PC-3 (cell line): ENCODE measurements around the gene CILP. TPM values are rescaled to one million over a fixed set of nuclear protein-coding genes. Genes with fewer than 3 reads are reported as not detected.

Source experiments
- ATAC-seq: fragments of 200-7000 bp; cut with Tn5 transposase; 2 replicates; pipeline ENCODE4 v1.9.1; 2020; ENCODE audit warnings: mild to moderate bottlenecking, moderate library complexity
- BruUV-seq: library from RNA; stranded (reverse); fragments of 400-500 nt; replicated peaks from 2 replicates; lab custom pipeline; 2021; lab: Mats Ljungman, UMichigan
- CTCF ChIA-PET: fragments of 300-600 bp; sonication (Branson Sonifier 250); formaldehyde crosslinking; loops from one replicate; lab custom pipeline; 2022; ENCODE audit warnings: antibody characterized with exemption; lab: Charles Lee
- POLR2A ChIA-PET: fragments of 300-600 bp; sonication (Branson Sonifier 250); formaldehyde crosslinking; loops from one replicate; lab custom pipeline; 2022; ENCODE audit warnings: antibody characterized with exemption; ENCODE audit not compliant: unreplicated experiment; lab: Charles Lee
- DNase-seq: peaks from one replicate; pipeline ENCODE4 v3.0.0-alpha.2; 2015
- H2AFZ ChIP-seq: fragments of 300-600 bp; sonication (generic); 2 replicates; pipeline ENCODE4 v1.6.0; 2016; ENCODE audit warnings: antibody characterized with exemption, low read length
- H3F3A ChIP-seq: fragments of 300-600 bp; sonication (generic); one replicate; pipeline ENCODE4 v1.6.0; 2017; ENCODE audit warnings: antibody characterized with exemption, low read length, control low read depth, mild to moderate bottlenecking; ENCODE audit not compliant: unreplicated experiment
- H3K27ac ChIP-seq: fragments of 300-600 bp; sonication (generic); 2 replicates; pipeline ENCODE4 v1.5.1; 2016; ENCODE audit warnings: mild to moderate bottlenecking, low read length
- H3K27me3 ChIP-seq: fragments of 300-600 bp; sonication (generic); 2 replicates; pipeline ENCODE4 v1.6.1; 2016; ENCODE audit warnings: low read length, mixed read lengths
- H3K36me3 ChIP-seq: fragments of 300-600 bp; sonication (generic); 2 replicates; pipeline ENCODE4 v1.6.1; 2016; ENCODE audit warnings: low read depth, mixed run types, low read length, mixed read lengths
- H3K4me1 ChIP-seq: fragments of 300-600 bp; sonication (generic); 2 replicates; pipeline ENCODE4 v1.5.1; 2016; ENCODE audit warnings: low read length; ENCODE audit not compliant: insufficient read depth
- H3K4me2 ChIP-seq: fragments of 300-600 bp; sonication (generic); 2 replicates; pipeline ENCODE4 v1.6.0; 2016; ENCODE audit warnings: low read length
- H3K4me3 ChIP-seq: fragments of 300-600 bp; sonication (generic); 2 replicates; pipeline ENCODE4 v1.5.1; 2016; ENCODE audit warnings: mild to moderate bottlenecking, low read length, mixed read lengths
- H3K79me2 ChIP-seq: fragments of 300-600 bp; sonication (generic); 2 replicates; pipeline ENCODE4 v1.6.1; 2017; ENCODE audit warnings: low read length, mixed read lengths
- H3K9ac ChIP-seq: fragments of 300-600 bp; sonication (generic); 2 replicates; pipeline ENCODE4 v1.6.0; 2016; ENCODE audit warnings: mild to moderate bottlenecking, low read length
- H3K9me2 ChIP-seq: fragments of 300-600 bp; sonication (generic); replicated peaks from 2 replicates; pipeline ENCODE4 v1.6.1; 2016; ENCODE audit warnings: mixed run types, low read length, mixed read lengths
- H3K9me3 ChIP-seq: fragments of 300-600 bp; sonication (generic); 2 replicates; pipeline ENCODE4 v1.6.1; 2016; ENCODE audit warnings: low read length, mixed read lengths
- H4K20me1 ChIP-seq: fragments of 300-600 bp; sonication (generic); 2 replicates; pipeline ENCODE4 v1.6.1; 2016; ENCODE audit warnings: low read length, mixed read lengths
- CTCF ChIP-seq: fragments of 300-600 bp; sonication (generic); conservative IDR thresholded peaks from 2 replicates; pipeline ENCODE4 v1.5.1; 2017; ENCODE audit warnings: antibody characterized with exemption, low read depth, mild to moderate bottlenecking, low read length
- EZH2 ChIP-seq: fragments of 300-600 bp; sonication (generic); IDR thresholded peaks from one replicate; pipeline ENCODE4 v1.6.1; 2017; ENCODE audit warnings: antibody characterized with exemption, mild to moderate bottlenecking, low read length; ENCODE audit not compliant: unreplicated experiment
- EZH2phosphoT487 ChIP-seq: fragments of 300-600 bp; sonication (generic); IDR thresholded peaks from 2 replicates; pipeline ENCODE4 v1.6.1; 2018; ENCODE audit warnings: mild to moderate bottlenecking, antibody characterized with exemption, low read length, borderline replicate concordance
- intact Hi-C: fragments of 100-400 bp; cut with micrococcal nuclease; formaldehyde crosslinking; loops from 2 replicates; pipeline ENCODE4 v1.9.0; 2023
- total RNA-seq: library from RNA; depleted of rRNA; stranded (reverse); fragments of >200 nt; gene quantifications from 2 replicates; pipeline ENCODE4 v1.2.3, GENCODE V29; 2014

Gene CILP
- total RNA-seq, 1 experiment from 2014 or later, result not detected

GRCh38 chr15:65248511-65249255 lies 37.4 kb upstream of the CILP start:
- Histone ChIP-seq H3K79me2 (no peaks in the 10 kb centered on the region), H3K36me3 (no peaks in the 10 kb centered on the region), H3F3A (no peaks in the 10 kb centered on the region), H3K9me2 (no peaks in the 10 kb centered on the region), H3K9me3 (no peaks in the 10 kb centered on the region), H2AFZ (no peak overlapping the region), H3K4me3 (no peak overlapping the region), H3K27ac (no peak overlapping the region), H3K4me1 (no peaks in the 10 kb centered on the region), H3K4me2 (no peak overlapping the region), H3K27me3 (no peaks in the 10 kb centered on the region), H3K9ac (no peak overlapping the region), H4K20me1 (no peaks in the 10 kb centered on the region)
- ATAC-seq (no peak), DNase-seq (no peak)
- BruUV-seq, result no TSS peak
- intact Hi-C loops, result no loop called here
- CTCF ChIA-PET, result no interaction called here
- POLR2A ChIA-PET, result no interaction called here
- TF ChIP-seq EZH2, result no peak
- no peak for TF ChIP-seq EZH2phosphoT487
- no peak for TF ChIP-seq CTCF

DNA sequence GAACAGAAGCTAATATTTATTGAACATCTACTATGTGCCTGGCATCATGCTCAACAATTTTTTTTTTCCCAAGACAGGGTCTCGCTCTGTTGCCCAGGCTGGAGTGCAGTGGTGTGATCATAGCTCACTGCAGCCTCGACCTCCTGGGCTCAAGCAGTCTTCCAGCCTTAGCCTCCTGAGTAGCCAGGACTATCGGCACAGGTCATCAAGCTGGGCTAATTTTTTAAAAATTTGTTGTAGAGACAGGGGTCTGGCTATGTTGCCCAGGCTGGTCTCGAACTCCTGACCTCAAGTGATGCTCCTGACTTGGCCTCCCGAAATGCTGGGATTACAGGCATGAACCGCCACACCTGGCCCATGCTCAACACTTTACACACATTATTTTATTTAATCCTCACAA lies 35.7 kb upstream of the CILP start:
- no peaks in the 10 kb centered on the region for H4K20me1 ChIP-seq
- DNase-seq, result no peak
- no TSS peak for BruUV-seq
- H3K36me3 ChIP-seq, result no peaks in the 10 kb centered on the region
- TF ChIP-seq EZH2 (no peak), CTCF (no peak), EZH2phosphoT487 (no peak)
- no peak overlapping the region for H3K4me3 ChIP-seq
- H3K27me3 ChIP-seq, result no peaks in the 10 kb centered on the region
- no peak overlapping the region for H3K4me2 ChIP-seq
- no peaks in the 10 kb centered on the region for H3K9me2 ChIP-seq
- H3F3A ChIP-seq, result no peaks in the 10 kb centered on the region
- H3K79me2 ChIP-seq, result no peaks in the 10 kb centered on the region
- H3K9ac ChIP-seq, result no peak overlapping the region
- intact Hi-C loops, result no loop called here
- ATAC-seq, result no peak
- H2AFZ ChIP-seq, result no peak overlapping the region
- H3K27ac ChIP-seq, result no peak overlapping the region
- no peaks in the 10 kb centered on the region for H3K9me3 ChIP-seq
- no peaks in the 10 kb centered on the region for H3K4me1 ChIP-seq
- CTCF ChIA-PET, result no interaction called here
- POLR2A ChIA-PET, result no interaction called here

- no peak overlapping the region for H3K9ac ChIP-seq
- no peaks in the 10 kb centered on the region for H3K27me3 ChIP-seq
- DNase-seq (no peak), ATAC-seq (no peak)
- no peak overlapping the region for H3K4me2 ChIP-seq
- H3F3A ChIP-seq, result no peaks in the 10 kb centered on the region
- intact Hi-C loops, result no loop called here
- TF ChIP-seq EZH2phosphoT487 (no peak), EZH2 (no peak), CTCF (no peak)
- POLR2A ChIA-PET, result no interaction called here
- H3K4me3 ChIP-seq, result no peak overlapping the region
- no peaks in the 10 kb centered on the region for H3K9me2 ChIP-seq
- BruUV-seq, result no TSS peak
- CTCF ChIA-PET, result no interaction called here
- H3K36me3 ChIP-seq, result no peaks in the 10 kb centered on the region
- H3K4me1 ChIP-seq, result no peaks in the 10 kb centered on the region
- H4K20me1 ChIP-seq, result no peaks in the 10 kb centered on the region
- H2AFZ ChIP-seq, result no peak overlapping the region
- H3K79me2 ChIP-seq, result no peaks in the 10 kb centered on the region
- no peak overlapping the region for H3K27ac ChIP-seq
- H3K9me3 ChIP-seq, result no peaks in the 10 kb centered on the region
These were observed 34.9 kb upstream of the CILP start for GRCh38 chr15:65246026-65246714.
